HG03469 (cell line): ENCODE results near the gene ST3GAL4.

Experiments
- ATAC-seq: cut with Tn5 transposase; IDR thresholded peaks from one replicate; pipeline ENCODE4 v1.9.1; 2021; ENCODE audit warnings: mild to moderate bottlenecking, moderate library complexity, moderate number of reproducible peaks; ENCODE audit not compliant: unreplicated experiment

The ST3GAL4 gene

DNA sequence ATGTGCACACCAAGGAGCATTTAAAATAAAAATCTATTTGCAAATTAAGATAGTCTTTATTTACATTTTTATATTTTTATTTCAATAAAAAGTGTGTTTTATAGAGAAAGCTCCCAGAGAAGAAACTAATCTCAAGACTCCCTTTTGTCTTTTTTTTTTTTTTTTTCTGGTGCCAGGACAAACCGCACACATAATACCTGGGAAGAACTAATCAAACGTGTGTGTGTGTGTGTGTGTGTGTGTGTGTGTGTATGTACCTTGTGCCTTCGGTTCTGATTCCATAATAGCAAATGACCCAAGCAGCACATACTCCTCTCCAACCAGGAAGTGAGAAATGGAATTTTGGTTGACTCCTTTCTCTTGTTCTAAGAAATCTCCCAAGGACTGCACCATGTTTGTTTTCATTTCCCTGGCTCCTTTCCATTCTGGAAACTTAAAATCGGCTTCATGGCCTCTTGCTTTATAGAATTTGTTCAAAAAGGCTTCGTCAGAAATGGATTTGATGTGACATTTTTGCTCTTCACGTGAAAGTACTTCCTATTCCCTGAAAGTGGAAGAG, 65.3 kb downstream of the ST3GAL4 start:
- no peak for ATAC-seq

- ATAC-seq, result no peak
These were observed 65.8 kb downstream of the ST3GAL4 start for GRCh38 chr11:126421271-126421671.

- ATAC-seq, result no peak
These were observed 67.0 kb downstream of the ST3GAL4 start for GRCh38 chr11:126422446-126422845.

GRCh38 chr11:126423154-126423553, 67.7 kb downstream of the ST3GAL4 start:
- ATAC-seq, result no peak

GRCh38 chr11:126423743-126424142, 68.3 kb downstream of the ST3GAL4 start:
- no peak for ATAC-seq

DNA sequence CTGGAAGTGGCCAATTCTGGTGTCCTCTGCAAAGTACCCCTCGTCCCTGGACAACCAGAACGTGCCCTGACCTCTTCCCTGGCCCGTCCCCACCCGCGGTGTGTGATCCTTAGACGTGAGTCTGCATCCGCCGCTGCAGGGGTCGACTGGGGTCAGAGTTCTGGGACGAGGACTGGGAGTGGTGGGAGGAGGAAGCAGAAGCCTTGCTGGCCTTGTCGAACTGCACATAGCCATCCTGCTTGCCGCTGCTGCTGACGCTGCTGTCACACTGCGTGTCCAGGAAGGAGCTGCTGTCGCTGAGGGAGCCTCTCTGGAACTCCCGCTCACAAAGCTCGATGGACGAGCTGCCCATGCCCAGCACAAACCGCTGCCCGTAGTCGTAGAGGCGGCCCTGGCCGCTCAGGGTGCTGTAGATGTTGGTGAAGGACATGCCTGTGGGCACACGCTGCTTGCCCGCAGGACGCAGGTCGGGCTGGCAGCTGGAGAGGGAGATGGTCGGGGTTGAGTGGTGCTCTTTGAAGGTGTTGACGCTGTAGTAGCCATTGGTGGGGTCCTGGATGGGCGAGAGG, 69.1 kb downstream of the ST3GAL4 start:
- no peak for ATAC-seq

DNA sequence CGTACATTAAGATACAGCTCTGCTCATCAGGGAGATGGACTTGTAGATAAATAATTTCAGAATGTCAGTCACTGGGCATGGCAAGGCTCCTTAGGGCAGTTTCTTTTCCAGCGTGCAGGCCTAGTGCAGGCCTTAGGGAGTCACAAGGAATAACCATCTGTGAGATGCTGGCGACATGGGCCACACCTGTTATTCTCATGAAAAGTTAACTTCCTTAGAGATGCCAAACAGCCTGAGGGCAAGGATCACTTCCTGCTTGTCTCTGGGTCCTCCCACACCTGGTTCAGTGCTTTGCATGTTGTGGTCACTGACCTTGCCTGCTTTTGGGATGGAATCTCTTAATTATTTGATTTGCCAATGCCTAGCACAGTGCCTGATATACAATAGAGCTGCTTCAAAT, 70.6 kb downstream of the ST3GAL4 start:
- ATAC-seq, result no peak

DNA sequence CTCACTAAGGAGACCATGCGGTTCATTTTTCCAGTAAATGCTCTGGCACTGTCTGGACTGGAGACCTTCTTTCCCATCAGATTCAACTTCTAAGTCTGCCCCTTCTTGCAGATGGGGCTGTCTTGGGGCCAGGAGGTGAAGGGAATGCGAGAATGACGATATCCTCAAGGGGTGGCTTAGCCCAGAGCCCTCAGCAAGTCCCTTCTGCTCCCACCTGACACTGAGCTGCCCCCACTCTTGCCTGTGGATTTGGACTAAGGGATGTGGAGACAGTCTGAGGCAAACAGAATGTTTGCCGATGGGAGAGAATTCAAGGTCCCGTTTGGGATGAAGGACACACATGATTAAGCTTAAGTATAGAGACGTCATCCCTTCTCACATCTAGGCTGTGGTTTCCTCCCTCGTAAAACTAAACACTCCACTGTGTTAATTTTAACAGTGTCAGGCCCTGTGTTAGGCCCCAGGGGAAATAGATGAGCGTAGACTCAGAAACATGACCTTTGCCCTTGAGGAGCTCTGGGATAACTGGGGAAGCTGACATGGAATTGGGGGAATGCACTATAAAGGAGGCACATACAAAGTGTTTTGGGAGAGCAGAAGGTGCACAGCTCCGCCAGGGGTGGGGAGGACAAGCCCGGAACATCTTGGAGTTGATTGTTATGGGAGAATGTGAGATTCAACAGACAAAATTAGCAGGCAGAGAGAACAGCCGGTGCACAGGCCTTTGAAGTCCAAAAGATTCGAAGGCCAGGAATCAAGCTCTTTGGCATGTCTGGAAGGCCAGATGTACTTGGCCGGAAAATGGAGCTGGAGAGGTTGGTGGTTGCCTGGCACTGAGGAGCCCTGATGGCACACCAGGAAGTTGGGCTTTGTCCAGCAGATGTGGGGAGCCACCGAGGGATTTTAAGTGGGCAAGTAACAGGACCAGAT, 71.6 kb downstream of the ST3GAL4 start:
- ATAC-seq, result peak; percentile 80

DNA sequence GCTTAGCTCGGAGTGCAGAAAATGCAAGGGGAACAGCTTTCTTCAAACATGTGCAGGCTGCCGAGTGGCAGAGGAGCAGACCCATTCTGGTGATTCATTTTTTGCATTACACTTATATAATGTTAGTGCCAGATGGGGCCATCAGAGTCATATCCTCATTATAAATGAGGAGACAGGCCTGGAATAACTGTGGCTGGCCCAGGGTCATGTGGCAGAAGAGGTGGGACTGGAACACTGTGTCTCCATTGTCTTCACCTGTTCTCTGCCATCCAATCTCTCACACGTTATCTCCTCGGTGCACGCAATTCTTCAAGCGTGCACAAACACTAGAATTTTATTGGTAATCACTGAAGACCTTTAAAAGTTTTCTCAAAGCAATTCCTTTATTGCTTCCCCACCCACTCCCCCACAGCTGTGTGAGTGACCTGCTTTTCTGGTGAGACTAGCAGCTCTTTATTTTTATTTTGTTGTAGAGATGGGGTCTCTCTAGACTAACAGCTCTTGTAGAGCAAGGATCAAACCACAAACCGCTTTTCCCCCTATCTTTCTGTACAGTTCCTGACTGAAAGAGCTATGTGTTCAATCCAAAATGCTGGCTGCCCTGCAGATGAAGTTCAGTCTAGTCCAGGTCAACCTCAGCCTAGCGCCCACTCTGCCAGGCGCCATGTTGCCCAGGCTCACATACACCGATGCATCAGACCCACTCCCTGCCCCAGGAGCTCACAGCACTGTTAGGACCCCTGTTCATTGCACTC, 75.3 kb downstream of the ST3GAL4 start:
- no peak for ATAC-seq

DNA sequence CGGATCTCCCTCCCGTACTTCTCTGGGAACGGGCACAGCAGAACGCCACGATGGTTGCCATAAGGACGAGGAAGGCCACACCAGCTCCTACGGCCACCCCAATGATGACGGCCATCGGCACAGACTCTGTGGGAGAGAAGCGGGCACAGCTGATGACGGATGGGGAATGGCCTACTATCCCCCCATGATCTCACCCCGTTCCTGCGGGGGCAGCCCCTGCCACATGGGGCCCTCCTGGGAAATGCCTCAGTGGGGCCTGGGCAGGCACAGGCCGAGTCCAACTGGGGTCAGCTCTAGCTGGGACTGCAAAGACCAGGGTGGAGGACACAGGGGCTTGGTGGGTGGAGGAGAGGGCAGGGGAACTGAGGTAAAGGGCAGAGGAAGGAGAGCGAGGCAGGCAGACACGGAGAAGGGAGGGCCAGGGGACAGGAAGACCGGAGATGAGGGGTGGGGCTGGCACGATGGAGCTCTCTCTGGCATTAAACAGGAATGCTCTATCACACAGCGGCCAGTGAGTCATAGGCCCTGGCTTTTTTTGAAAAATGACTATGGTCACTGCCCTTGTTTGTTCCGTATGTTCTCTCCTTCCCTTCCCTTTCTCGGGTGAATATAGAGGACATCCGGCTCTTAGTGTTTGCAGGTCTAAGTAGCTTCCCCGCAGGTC, 76.0 kb downstream of the ST3GAL4 start:
- ATAC-seq, result no peak

- no peak for ATAC-seq
These were observed 76.6 kb downstream of the ST3GAL4 start for GRCh38 chr11:126432065-126432461.

- no peak for ATAC-seq
These were observed 77.0 kb downstream of the ST3GAL4 start for GRCh38 chr11:126432525-126432924.

DNA sequence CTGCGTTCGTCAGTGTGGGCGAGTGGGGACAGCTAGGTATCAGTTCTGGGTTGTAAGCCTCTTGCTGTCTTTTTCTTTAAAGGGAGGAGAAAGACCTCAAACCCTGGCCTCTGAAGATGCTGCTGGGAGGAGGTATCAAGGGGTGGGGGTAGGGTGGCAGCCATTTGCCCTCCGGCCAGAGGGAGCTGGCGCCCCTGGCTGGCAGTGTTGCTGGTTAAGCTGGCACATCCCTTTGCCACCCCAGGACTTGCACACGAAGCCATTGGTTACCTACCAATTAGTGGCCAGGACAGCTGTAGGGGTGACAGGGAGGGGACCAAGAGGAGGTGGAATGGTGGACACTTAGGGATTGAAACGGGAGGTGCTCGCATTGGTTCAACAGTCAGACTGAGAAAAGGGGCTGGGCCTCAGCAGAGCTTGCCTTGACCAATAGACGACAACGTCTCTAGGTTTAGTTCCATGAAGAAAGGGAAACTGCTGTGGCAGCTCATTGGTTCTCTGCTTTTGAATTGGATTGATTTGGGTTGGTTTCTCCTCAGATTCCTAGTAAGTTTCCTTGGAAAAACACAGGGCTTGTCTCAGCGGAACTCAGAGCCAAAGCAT, 77.9 kb downstream of the ST3GAL4 start:
- no peak for ATAC-seq

DNA sequence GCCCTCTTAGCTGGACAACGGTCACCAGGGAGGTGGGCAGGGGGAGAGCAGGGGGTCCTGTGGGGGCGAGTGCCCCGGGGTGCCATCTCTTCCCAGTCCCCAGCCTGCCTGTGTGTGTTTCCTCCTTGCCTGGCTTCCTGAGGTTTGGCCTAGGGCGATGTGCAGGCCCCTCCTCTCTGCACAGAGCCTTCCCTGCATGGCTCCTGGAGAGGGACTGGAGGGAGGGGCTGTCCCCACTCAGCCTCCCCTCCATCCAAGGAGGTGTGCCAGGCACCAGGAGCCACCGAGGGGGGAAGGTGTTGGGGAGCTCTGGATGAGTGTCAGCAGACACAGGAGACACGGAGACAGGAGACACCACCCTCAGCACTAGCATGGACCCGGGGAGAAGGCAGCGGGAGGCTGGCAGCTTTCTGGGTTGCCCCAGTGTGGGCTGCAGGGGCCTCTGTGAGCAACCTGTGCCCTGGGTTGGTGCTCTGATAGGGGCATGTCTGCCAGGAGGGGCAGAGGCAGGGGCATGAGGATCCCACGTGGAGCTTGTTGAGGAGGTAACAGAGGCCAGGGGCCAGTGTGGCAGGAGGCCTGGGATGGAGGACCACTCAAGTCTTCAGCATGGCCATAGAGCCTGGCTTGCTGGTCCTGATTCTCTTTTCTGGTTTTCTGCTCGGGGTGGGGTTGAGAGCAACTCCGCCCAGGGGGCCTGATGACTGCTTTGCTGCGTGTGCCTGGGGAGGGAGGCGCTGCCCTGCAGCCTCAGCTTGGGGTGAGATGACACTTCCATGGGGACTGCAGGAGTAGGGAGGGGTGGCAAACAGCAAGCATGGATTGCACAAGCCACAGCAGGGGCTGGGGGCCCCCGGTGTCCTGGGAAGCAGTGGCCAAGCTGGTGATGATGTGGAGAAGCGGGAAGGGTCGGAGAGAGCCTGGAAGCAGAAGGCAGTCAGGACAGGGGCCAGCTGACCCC, 78.8 kb downstream of the ST3GAL4 start:
- ATAC-seq, result no peak

DNA sequence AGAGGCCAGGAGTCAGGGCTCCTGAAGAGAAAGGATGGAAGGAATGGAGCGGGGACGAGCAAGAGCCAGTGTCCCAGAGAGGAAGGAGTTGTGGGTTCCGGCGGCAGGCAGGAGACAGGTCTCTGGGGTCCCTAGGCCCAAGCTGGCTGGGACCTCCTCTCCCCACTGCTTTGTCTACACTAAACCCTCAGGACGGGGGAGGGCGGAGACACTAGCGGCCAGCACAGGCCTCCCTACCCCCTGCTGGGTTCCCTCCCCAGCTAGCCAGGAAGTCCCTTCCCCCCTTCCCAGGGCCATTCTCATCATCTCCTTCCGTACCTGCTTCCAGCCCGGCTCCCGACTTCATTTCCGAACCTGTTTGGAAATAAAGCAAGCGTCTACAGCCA, 79.5 kb downstream of the ST3GAL4 start:
- ATAC-seq, result no peak

DNA sequence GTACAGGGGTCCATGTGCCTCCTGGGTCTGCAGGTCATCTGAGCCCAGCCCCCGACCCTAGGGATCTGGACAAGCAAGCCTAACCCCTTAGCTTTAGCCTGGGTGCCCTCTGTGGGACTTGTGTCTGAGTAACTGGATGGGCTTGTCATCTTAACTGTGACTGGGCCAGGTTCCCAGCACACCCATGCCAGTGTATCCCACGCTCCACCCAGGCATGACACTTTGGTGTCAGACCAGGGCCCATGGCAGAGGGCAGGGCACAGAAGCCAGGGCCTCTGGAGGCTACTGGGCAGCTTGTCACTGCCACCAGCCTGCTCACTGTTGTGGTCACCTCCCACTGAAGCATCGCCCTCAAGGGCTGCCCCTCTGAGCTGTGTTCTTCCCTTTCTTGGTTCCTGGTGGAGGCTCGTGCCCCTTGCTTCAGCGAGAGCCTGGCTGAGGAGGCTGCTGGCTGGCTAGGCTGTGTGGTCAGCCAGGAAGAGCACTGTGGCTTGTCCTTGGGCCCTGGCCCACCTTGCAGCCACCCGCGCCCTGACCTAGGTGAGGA, 80.8 kb downstream of the ST3GAL4 start:
- no peak for ATAC-seq

GRCh38 chr11:126437731-126438130, 82.2 kb downstream of the ST3GAL4 start:
- ATAC-seq, result no peak

DNA sequence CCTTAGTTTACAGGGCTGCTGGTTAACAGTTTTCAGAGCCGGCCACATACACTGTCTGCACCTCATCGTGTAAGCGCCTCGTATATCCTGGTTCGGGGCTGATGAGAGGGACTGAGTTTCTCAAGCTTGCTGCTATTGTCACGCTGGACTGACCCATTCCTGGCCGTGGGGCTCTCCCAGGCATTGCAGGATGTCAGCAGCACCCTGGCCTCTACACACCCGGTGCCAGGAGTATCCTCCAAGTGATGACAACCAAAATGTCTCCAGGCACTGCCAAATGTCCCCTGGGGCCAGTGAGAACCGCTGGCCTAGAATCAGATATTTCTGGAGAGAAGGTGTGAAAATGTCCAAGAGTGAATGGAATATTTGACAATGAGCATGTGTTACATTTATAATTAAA, 82.8 kb downstream of the ST3GAL4 start:
- no peak for ATAC-seq

- no peak for ATAC-seq
These were observed 83.2 kb downstream of the ST3GAL4 start for GRCh38 chr11:126438691-126439090.
